ENCODE measurements around the gene LGMN.

GRCh38 chr14:92770484-92770883, 22.1 kb upstream of the LGMN start:
- TF ChIP-seq, protein P1, sequence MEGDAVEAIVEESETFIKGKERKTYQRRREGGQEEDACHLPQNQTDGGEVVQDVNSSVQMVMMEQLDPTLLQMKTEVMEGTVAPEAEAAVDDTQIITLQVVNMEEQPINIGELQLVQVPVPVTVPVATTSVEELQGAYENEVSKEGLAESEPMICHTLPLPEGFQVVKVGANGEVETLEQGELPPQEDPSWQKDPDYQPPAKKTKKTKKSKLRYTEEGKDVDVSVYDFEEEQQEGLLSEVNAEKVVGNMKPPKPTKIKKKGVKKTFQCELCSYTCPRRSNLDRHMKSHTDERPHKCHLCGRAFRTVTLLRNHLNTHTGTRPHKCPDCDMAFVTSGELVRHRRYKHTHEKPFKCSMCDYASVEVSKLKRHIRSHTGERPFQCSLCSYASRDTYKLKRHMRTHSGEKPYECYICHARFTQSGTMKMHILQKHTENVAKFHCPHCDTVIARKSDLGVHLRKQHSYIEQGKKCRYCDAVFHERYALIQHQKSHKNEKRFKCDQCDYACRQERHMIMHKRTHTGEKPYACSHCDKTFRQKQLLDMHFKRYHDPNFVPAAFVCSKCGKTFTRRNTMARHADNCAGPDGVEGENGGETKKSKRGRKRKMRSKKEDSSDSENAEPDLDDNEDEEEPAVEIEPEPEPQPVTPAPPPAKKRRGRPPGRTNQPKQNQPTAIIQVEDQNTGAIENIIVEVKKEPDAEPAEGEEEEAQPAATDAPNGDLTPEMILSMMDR (IDR thresholded peaks at IDR 0.05; ENCODE audit: insufficient read depth, low read length): no peak
- TF ChIP-seq POLR2AphosphoS5 (IDR thresholded peaks at IDR 0.05; ENCODE audit: low read depth): no peak
- no peak for TF ChIP-seq GABPA (IDR thresholded peaks at IDR 0.05; ENCODE audit: low read depth)
